GM23338 (cell line): ENCODE measurements around the gene AFAP1L2. TPM values are rescaled to one million over a fixed set of nuclear protein-coding genes. Genes with fewer than 3 reads are reported as not detected.
A peak's percentile ranks its signal among the peaks of the same experiment; 100 is the strongest.

ENCODE experiments used
- ATAC-seq: fragments of 200-7000 bp; cut with Tn5 transposase; 3 replicates; pipeline ENCODE4 v1.9.1; 2020
- DNase-seq: peaks from one replicate; pipeline ENCODE4 v3.0.0-alpha.2; 2015; ENCODE audit warnings: low spot score
- H2AFZ ChIP-seq: fragments of 200-600 bp; sonication (generic); 2 replicates; pipeline ENCODE4 v1.8.0; 2016; ENCODE audit warnings: antibody characterized with exemption, mild to moderate bottlenecking, moderate library complexity
- H3F3A ChIP-seq: fragments of 200-600 bp; sonication (generic); replicated peaks from 2 replicates; pipeline ENCODE4 v1.8.0; 2017; ENCODE audit warnings: antibody characterized with exemption, mixed run types, low read depth
- H3K27ac ChIP-seq: fragments of 200-600 bp; sonication (generic); 2 replicates; pipeline ENCODE4 v1.6.1; 2016; ENCODE audit warnings: low read depth
- H3K27me3 ChIP-seq: fragments of 200-600 bp; sonication (generic); 2 replicates; pipeline ENCODE4 v1.8.0; 2016; ENCODE audit warnings: mild to moderate bottlenecking, mixed run types, moderate library complexity; ENCODE audit not compliant: insufficient read depth
- H3K36me3 ChIP-seq: fragments of 200-600 bp; sonication (generic); 2 replicates; pipeline ENCODE4 v1.8.0; 2016; ENCODE audit warnings: mild to moderate bottlenecking; ENCODE audit not compliant: insufficient read depth
- H3K4me1 ChIP-seq: fragments of 200-600 bp; sonication (generic); 2 replicates; pipeline ENCODE4 v1.8.0; 2016; ENCODE audit warnings: mild to moderate bottlenecking, moderate library complexity; ENCODE audit not compliant: insufficient read depth
- H3K4me2 ChIP-seq: fragments of 200-600 bp; sonication (generic); 2 replicates; pipeline ENCODE4 v1.7.1; 2017; ENCODE audit warnings: mixed run types
- H3K4me3 ChIP-seq: fragments of 200-600 bp; sonication (generic); 2 replicates; pipeline ENCODE4 v1.6.1; 2016; ENCODE audit warnings: mixed run types
- H3K79me2 ChIP-seq: fragments of 200-600 bp; sonication (generic); replicated peaks from 2 replicates; pipeline ENCODE4 v1.8.0; 2017; ENCODE audit warnings: mild to moderate bottlenecking; ENCODE audit not compliant: insufficient read depth
- H3K9me2 ChIP-seq: fragments of 200-600 bp; sonication (generic); 2 replicates; pipeline ENCODE4 v1.8.0; 2017; ENCODE audit not compliant: insufficient read depth
- H4K20me1 ChIP-seq: fragments of 200-600 bp; sonication (generic); replicated peaks from 2 replicates; pipeline ENCODE4 v1.8.0; 2017; ENCODE audit warnings: mild to moderate bottlenecking; ENCODE audit not compliant: insufficient read depth
- H3K27ac Mint-ChIP-seq: 2 replicates; pipeline ENCODE4 v1.8.0; 2020; ENCODE audit warnings: inconsistent platforms, mild to moderate bottlenecking, moderate library complexity, mixed read lengths
- H3K27me3 Mint-ChIP-seq: 3 replicates; pipeline ENCODE4 v1.8.0; 2022; ENCODE audit warnings: low read depth, mild to moderate bottlenecking, moderate library complexity, mixed read lengths, inconsistent platforms; ENCODE audit not compliant: insufficient read depth, poor library complexity
- H3K36me3 Mint-ChIP-seq: 3 replicates; pipeline ENCODE4 v1.8.0; 2021; ENCODE audit warnings: low read depth, mild to moderate bottlenecking, inconsistent platforms, moderate library complexity, mixed read lengths
- H3K4me1 Mint-ChIP-seq: 3 replicates; pipeline ENCODE4 v1.8.0; 2020; ENCODE audit warnings: mild to moderate bottlenecking, inconsistent platforms, mixed read lengths
- H3K4me3 Mint-ChIP-seq: 3 replicates; pipeline ENCODE4 v1.8.0; 2021; ENCODE audit warnings: moderate library complexity, mild to moderate bottlenecking, inconsistent platforms, mixed read lengths
- H3K9me3 Mint-ChIP-seq: 3 replicates; pipeline ENCODE4 v1.8.0; 2020; ENCODE audit warnings: moderate library complexity, mild to moderate bottlenecking, inconsistent platforms, mixed read lengths
- EZH2 ChIP-seq: fragments of 200-600 bp; sonication (generic); IDR thresholded peaks from one replicate; pipeline ENCODE4 v1.8.0; 2017; ENCODE audit warnings: antibody characterized with exemption, mild to moderate bottlenecking, low read depth; ENCODE audit not compliant: unreplicated experiment
- JUNB ChIP-seq: IDR thresholded peaks from one replicate; pipeline ENCODE4 v1.6.1; 2016; ENCODE audit warnings: antibody characterized with exemption; ENCODE audit not compliant: unreplicated experiment
- NANOG ChIP-seq: IDR thresholded peaks from 2 replicates; pipeline ENCODE4 v1.6.1; 2016; ENCODE audit warnings: antibody characterized with exemption, borderline replicate concordance
- POLR2AphosphoS5 ChIP-seq: IDR thresholded peaks from 2 replicates; pipeline ENCODE4 v1.6.1; 2016; ENCODE audit warnings: antibody characterized with exemption, low read depth
- ZNF462 ChIP-seq: fragments of 250-450 bp; sonication (Bioruptor Pico); IDR thresholded peaks from 2 replicates; pipeline ENCODE4 v1.5.0; 2020; ENCODE audit warnings: mild to moderate bottlenecking, moderate library complexity
- polyA plus RNA-seq: library from polyadenylated mRNA; unstranded; fragments of >200 nt; fragmentation: Nextera tagmentation; extraction: Ambion mirVana; gene quantifications from 2 replicates; pipeline ENCODE4 v1.2.1, GENCODE V29; 2016
- total RNA-seq: library from RNA; depleted of rRNA; stranded (reverse); fragments of >200 nt; shearing (Covaris generic); gene quantifications from 2 replicates; pipeline ENCODE4 v1.2.3, GENCODE V29; 2014
- TF ChIP-seq, protein P1 (sequence below), 2 experiments: fragments of 200-600 bp in 1 of 2; sonication (generic) in 1 of 2; conservative IDR thresholded peaks; 2 replicates each; pipeline versions ENCODE4 v1.5.1 to v1.6.1; 2016 to 2017; ENCODE audit warnings: antibody characterized with exemption in 2 of 2, low read depth in 2 of 2, mild to moderate bottlenecking in 2 of 2, moderate library complexity in 1 of 2

The AFAP1L2 gene
- total and polyA plus RNA-seq, 2 experiments from 2014 or later: 2.3 to 6.5 TPM

- peaks cover 3% of the 10 kb centered on the region; the same call in 2 of the 3 replicates for H3K4me1 Mint-ChIP-seq
- ATAC-seq (peak; percentile 72), DNase-seq (peak; percentile 65)
- no peak overlapping the region for H3K4me3 ChIP-seq
- H3K36me3 ChIP-seq: no peaks in the 10 kb centered on the region
- no peak overlapping the region for H2AFZ ChIP-seq
- no peaks in the 10 kb centered on the region for H4K20me1 ChIP-seq
- H3K36me3 Mint-ChIP-seq: no peaks in the 10 kb centered on the region
- H3K4me1 ChIP-seq: no peaks in the 10 kb centered on the region; the same call in 1 of the 2 replicates
- H3K4me3 Mint-ChIP-seq: no peak overlapping the region
- no peaks in the 10 kb centered on the region for H3F3A ChIP-seq
- H3K27ac Mint-ChIP-seq: no peak overlapping the region
- TF ChIP-seq, protein P1, sequence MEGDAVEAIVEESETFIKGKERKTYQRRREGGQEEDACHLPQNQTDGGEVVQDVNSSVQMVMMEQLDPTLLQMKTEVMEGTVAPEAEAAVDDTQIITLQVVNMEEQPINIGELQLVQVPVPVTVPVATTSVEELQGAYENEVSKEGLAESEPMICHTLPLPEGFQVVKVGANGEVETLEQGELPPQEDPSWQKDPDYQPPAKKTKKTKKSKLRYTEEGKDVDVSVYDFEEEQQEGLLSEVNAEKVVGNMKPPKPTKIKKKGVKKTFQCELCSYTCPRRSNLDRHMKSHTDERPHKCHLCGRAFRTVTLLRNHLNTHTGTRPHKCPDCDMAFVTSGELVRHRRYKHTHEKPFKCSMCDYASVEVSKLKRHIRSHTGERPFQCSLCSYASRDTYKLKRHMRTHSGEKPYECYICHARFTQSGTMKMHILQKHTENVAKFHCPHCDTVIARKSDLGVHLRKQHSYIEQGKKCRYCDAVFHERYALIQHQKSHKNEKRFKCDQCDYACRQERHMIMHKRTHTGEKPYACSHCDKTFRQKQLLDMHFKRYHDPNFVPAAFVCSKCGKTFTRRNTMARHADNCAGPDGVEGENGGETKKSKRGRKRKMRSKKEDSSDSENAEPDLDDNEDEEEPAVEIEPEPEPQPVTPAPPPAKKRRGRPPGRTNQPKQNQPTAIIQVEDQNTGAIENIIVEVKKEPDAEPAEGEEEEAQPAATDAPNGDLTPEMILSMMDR (conservative IDR thresholded peaks at IDR 0.05; ENCODE audit: low read depth in 2 of 2): peak; percentile 70 to 71
- no peak for TF ChIP-seq NANOG
- H3K27me3 ChIP-seq: no peaks in the 10 kb centered on the region
- H3K9me2 ChIP-seq: 0 out of 2 replicates have a peak, but pooled peaks cover 4% of the 10 kb centered on the region
- H3K4me2 ChIP-seq: no peak overlapping the region
- no peaks in the 10 kb centered on the region for H3K79me2 ChIP-seq
- no peaks in the 10 kb centered on the region for H3K9me3 Mint-ChIP-seq
- H3K27me3 Mint-ChIP-seq: peaks cover 4% of the 10 kb centered on the region
- H3K27ac ChIP-seq: no peak overlapping the region
Measured at GRCh38 chr10:114387784-114388183, 16.5 kb downstream of the AFAP1L2 start.

DNA sequence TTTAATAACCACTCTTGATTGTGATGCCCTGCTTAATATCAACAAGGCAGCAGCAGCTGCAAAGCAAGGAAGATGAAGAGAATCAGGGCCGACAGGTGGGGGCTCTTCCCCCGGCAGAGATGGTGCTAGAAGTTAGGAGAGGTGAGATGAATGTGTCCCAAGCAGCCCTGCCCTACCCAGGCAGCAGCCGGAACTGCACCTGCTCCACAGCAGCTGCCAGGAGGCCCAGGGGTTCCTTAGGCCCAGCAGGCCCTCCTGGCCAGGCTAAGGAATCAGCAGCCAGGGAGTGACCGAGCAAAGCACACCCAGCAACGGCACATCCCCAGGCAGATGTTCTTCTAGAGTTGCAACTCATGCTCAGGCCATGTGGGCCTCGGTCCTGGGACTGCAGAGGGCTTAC is 17.9 kb downstream of the AFAP1L2 start:
- DNase-seq (peak; percentile 35), ATAC-seq (peak; percentile 93)
- Histone ChIP-seq H3K9me2 (0 out of 2 replicates have a peak, but pooled peaks cover 4% of the 10 kb centered on the region), H2AFZ (no peak overlapping the region), H4K20me1 (no peaks in the 10 kb centered on the region), H3K36me3 (no peaks in the 10 kb centered on the region), H3F3A (no peaks in the 10 kb centered on the region), H3K4me2 (no peak overlapping the region), H3K27ac (no peak overlapping the region), H3K79me2 (no peaks in the 10 kb centered on the region), H3K4me1 (no peaks in the 10 kb centered on the region; the same call in 1 of the 2 replicates), H3K27me3 (no peaks in the 10 kb centered on the region), H3K4me3 (no peak overlapping the region)
- Mint-ChIP-seq H3K27ac (no peak overlapping the region), H3K27me3 (peaks cover 4% of the 10 kb centered on the region), H3K4me1 (peaks cover 3% of the 10 kb centered on the region; the same call in 2 of the 3 replicates), H3K4me3 (no peak overlapping the region), H3K36me3 (no peaks in the 10 kb centered on the region), H3K9me3 (no peaks in the 10 kb centered on the region)
- TF ChIP-seq, protein P1 (conservative IDR thresholded peaks at IDR 0.05; ENCODE audit: low read depth in 2 of 2): peak in 1 of 2 experiments; percentile 25; a peak in 3 of 4 replicates
- TF ChIP-seq ZNF462 (CRISPR knock-in tag) (no peak), JUNB (no peak), POLR2AphosphoS5 (no peak), EZH2 (no peak)
